Kidney capillary endothelial cell (primary cell): ENCODE results near the gene VGLL4.
"Not testable (repeated sequence)": the region's sequence is repeated elsewhere in the genome, so short reads cannot be mapped to it uniquely, and the experiment has no call there.

Source experiments
- DNase-seq: peaks from one replicate; pipeline ENCODE4 v3.0.0-alpha.2; 2018; ENCODE audit warnings: low spot score

VGLL4 gene

GRCh38 chr3:11643605-11644087 is at the start of gene VGLL4:
TSS of gene VGLL4 (minus strand) at chr3:11643915. CDS start at chr3:11643518, 397 bp downstream.
- DNase-seq: peak; percentile 86

- no peak for DNase-seq
Measured at GRCh38 chr3:11692532-11692813, 48.8 kb upstream of the VGLL4 start.

- no peak for DNase-seq
Measured at GRCh38 chr3:11691767-11692531, 48.2 kb upstream of the VGLL4 start.

GRCh38 chr3:11690863-11691766 is 47.4 kb upstream of the VGLL4 start:
- DNase-seq: no peak

- DNase-seq: no peak
Measured at GRCh38 chr3:11689749-11690148, 46.0 kb upstream of the VGLL4 start.

- not testable (repeated sequence) for DNase-seq
Measured at GRCh38 chr3:11684980-11685379, 41.3 kb upstream of the VGLL4 start.

- no peak for DNase-seq
Measured at GRCh38 chr3:11680509-11680908, 36.8 kb upstream of the VGLL4 start.

GRCh38 chr3:11679964-11680363 is 36.2 kb upstream of the VGLL4 start:
- DNase-seq: no peak

- DNase-seq: no peak
Measured at GRCh38 chr3:11672363-11672762, 28.6 kb upstream of the VGLL4 start.

- DNase-seq: peak; percentile 20
Measured at GRCh38 chr3:11671648-11672100, 28.0 kb upstream of the VGLL4 start.

- DNase-seq: no peak
Measured at GRCh38 chr3:11668243-11669235, 24.8 kb upstream of the VGLL4 start.

GRCh38 chr3:11665331-11665730 is 21.6 kb upstream of the VGLL4 start:
- DNase-seq: no peak

- DNase-seq: no peak
Measured at GRCh38 chr3:11662392-11662990, 18.8 kb upstream of the VGLL4 start.

GRCh38 chr3:11661827-11662226 is 18.1 kb upstream of the VGLL4 start:
- DNase-seq: peak; percentile 30

GRCh38 chr3:11661052-11661656 is 17.4 kb upstream of the VGLL4 start:
- peak; percentile 46 for DNase-seq

GRCh38 chr3:11660242-11660641 is 16.5 kb upstream of the VGLL4 start:
- DNase-seq: no peak

GRCh38 chr3:11658180-11658579 is 14.5 kb upstream of the VGLL4 start:
- DNase-seq: no peak

- DNase-seq: no peak
Measured at GRCh38 chr3:11655196-11655928, 11.6 kb upstream of the VGLL4 start.

GRCh38 chr3:11654166-11654565 is 10.5 kb upstream of the VGLL4 start:
- DNase-seq: no peak
